Endothelial cell (in vitro differentiated cells): Measurements from ENCODE around the gene F8. TPM values are rescaled to one million over a fixed set of nuclear protein-coding genes. Genes with fewer than 3 reads are reported as not detected.
"Not testable (repeated sequence)": the region's sequence is repeated elsewhere in the genome, so short reads cannot be mapped to it uniquely, and the experiment has no call there.

Experiments used
- DNase-seq: peaks from one replicate; pipeline ENCODE4 v3.0.0; 2021; ENCODE audit warnings: low spot score
- H3K27ac Mint-ChIP-seq: one replicate; pipeline ENCODE4 v1.8.0; 2021; ENCODE audit warnings: mixed read lengths, inconsistent platforms; ENCODE audit not compliant: unreplicated experiment
- H3K27me3 Mint-ChIP-seq: one replicate; pipeline ENCODE4 v1.8.0; 2021; ENCODE audit warnings: mild to moderate bottlenecking, moderate library complexity, mixed read lengths, inconsistent platforms; ENCODE audit not compliant: unreplicated experiment
- H3K36me3 Mint-ChIP-seq: one replicate; pipeline ENCODE4 v1.8.0; 2021; ENCODE audit warnings: mild to moderate bottlenecking, low read depth, mixed read lengths, inconsistent platforms; ENCODE audit not compliant: unreplicated experiment
- H3K4me1 Mint-ChIP-seq: one replicate; pipeline ENCODE4 v1.8.0; 2021; ENCODE audit warnings: mild to moderate bottlenecking, mixed read lengths, inconsistent platforms; ENCODE audit not compliant: unreplicated experiment
- H3K4me3 Mint-ChIP-seq: one replicate; pipeline ENCODE4 v1.8.0; 2021; ENCODE audit warnings: mild to moderate bottlenecking, mixed read lengths, inconsistent platforms; ENCODE audit not compliant: unreplicated experiment
- H3K9me3 Mint-ChIP-seq: one replicate; pipeline ENCODE4 v1.8.0; 2021; ENCODE audit warnings: mixed read lengths, inconsistent platforms; ENCODE audit not compliant: unreplicated experiment
- total RNA-seq: library from RNA; stranded (reverse); fragmentation: NEBNext Ultra II Directional; extraction: Animal tissue kit (Norgen Biotek cat#: 25700); gene quantifications from one replicate; pipeline ENCODE4 v1.2.1, GENCODE V29; 2021; ENCODE audit not compliant: unreplicated experiment
- TF ChIP-seq, protein P1 (sequence below): fragments of 200-600 bp; sonication (generic); IDR thresholded peaks from one replicate; pipeline ENCODE4 v1.5.0; 2021; ENCODE audit warnings: antibody characterized with exemption; ENCODE audit not compliant: unreplicated experiment

F8 gene
- total RNA-seq, 1 donor from 2014 or later: 4.5 TPM

DNA sequence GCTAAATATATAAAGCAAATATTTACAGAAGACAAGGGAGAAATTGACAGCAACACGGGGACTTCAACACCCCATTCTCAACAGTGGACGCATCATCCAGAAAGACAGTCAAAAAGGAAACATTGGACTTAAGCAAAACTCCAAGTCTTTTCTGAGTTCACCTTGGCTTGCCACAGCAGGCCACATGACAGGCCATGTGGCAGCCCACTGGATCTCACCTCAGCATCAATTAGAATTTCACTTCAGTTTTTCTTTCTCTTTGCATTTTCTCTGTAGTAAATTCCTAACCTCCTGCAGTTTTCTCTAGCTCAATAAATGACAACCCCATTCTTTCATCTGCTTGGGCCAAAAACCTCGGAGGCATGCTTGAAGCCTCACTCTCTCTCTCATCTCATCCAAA, 200.5 kb downstream of the F8 start:
- TF ChIP-seq, protein P1, sequence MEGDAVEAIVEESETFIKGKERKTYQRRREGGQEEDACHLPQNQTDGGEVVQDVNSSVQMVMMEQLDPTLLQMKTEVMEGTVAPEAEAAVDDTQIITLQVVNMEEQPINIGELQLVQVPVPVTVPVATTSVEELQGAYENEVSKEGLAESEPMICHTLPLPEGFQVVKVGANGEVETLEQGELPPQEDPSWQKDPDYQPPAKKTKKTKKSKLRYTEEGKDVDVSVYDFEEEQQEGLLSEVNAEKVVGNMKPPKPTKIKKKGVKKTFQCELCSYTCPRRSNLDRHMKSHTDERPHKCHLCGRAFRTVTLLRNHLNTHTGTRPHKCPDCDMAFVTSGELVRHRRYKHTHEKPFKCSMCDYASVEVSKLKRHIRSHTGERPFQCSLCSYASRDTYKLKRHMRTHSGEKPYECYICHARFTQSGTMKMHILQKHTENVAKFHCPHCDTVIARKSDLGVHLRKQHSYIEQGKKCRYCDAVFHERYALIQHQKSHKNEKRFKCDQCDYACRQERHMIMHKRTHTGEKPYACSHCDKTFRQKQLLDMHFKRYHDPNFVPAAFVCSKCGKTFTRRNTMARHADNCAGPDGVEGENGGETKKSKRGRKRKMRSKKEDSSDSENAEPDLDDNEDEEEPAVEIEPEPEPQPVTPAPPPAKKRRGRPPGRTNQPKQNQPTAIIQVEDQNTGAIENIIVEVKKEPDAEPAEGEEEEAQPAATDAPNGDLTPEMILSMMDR: no peak
- Mint-ChIP-seq H3K4me1 (peaks cover 7% of the 10 kb centered on the region), H3K9me3 (no peaks in the 10 kb centered on the region), H3K4me3 (no peak overlapping the region), H3K36me3 (no peaks in the 10 kb centered on the region), H3K27ac (no peak overlapping the region), H3K27me3 (no peaks in the 10 kb centered on the region)
- DNase-seq: no peak

DNA sequence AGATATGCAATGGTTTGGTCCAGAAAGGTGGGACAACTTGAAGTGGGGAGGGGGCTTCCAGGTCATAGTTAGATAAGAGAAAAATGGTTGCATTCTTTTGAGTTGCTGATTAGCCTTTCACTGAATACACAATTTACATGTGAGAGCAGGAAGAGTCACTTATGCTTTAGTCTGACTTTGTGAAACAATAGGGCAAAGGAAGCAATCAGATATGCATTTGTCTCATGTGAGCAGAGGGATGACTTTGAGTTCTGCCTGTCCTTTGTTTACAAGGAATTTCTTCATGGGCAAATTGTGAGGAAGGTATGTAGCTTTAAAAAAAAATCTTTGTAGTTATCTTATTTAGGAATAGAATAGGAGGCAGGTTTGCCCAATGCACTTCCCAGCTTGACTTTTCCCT, 201.0 kb downstream of the F8 start:
- no peak for DNase-seq
- Mint-ChIP-seq H3K4me1 (peaks cover 7% of the 10 kb centered on the region), H3K9me3 (no peaks in the 10 kb centered on the region), H3K27me3 (no peaks in the 10 kb centered on the region), H3K4me3 (no peak overlapping the region), H3K27ac (no peak overlapping the region), H3K36me3 (no peaks in the 10 kb centered on the region)
- TF ChIP-seq, protein P1: no peak

DNA sequence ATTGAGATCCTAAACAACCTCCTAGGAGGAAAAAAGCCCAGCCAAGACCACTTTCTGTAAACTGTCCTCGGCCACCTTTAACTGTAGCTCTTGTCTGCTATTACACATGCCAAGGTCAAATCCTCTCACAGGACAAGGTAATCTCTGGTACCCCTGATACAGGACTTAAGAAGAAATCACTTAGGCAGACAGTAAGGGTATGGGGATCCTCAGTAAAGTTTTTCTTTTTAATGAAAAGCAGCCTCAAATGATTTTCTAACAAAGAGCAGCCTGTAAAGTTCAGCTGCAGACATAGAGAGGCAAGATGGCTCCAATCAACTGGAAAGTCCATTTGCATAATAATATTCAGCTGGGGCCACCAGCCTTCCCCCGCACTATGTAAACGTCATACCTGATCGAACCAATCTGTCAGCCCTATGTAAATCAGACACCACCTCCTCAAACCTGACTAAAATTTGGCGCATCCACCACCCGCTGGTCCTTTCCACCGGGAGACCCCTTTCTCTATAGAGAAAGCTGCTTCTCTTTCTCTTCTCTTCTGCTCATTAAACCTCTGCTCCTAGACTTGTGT, 202.7 kb downstream of the F8 start:
- Mint-ChIP-seq H3K36me3 (no peaks in the 10 kb centered on the region), H3K9me3 (no peaks in the 10 kb centered on the region), H3K27me3 (no peaks in the 10 kb centered on the region), H3K27ac (no peak overlapping the region), H3K4me3 (no peak overlapping the region), H3K4me1 (peaks cover 7% of the 10 kb centered on the region)
- TF ChIP-seq, protein P1: no peak
- no peak for DNase-seq

DNA sequence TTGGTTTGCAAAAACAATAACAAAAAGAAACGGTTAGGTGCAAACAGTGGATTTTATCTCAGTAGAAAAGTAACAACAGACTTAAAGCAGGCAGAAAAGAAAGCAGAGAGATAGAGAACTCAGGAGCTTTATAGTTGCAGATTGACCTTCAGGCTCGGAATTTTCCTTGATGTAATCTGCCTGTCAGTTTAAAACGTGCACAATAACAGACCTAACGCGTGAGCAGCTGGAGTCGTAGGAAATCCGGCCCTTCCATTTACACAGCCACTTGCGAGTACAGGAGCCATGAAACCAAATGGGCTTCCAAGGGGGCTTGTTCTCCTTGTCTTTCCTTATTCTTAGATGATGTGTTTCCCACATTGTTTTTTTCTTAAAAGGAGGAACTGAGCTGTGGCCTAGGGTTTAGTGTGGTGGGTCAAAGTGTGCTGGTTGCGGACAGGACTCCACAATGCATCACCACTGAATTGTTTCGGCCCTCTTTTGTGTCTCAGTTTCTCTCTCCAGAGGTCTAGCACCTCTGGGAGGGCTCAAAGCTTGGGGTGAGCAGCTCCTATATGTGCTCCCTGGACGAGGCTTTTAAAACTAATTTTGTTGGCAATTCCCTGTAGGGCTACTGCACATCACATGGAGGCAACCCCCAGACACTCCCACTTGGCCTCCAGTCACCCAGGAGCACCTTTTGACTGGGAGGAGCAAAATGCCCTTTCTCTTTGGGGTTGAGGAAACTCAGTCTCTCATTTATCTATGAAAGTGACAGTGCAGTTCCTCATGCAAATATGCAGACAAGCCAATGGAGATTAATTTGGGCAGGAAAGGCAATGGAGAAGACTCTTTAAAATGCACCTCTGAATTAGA, 203.4 kb downstream of the F8 start:
- Mint-ChIP-seq H3K4me3 (no peak overlapping the region), H3K4me1 (peaks cover 7% of the 10 kb centered on the region), H3K27ac (no peak overlapping the region), H3K27me3 (no peaks in the 10 kb centered on the region), H3K9me3 (no peaks in the 10 kb centered on the region), H3K36me3 (no peaks in the 10 kb centered on the region)
- no peak for DNase-seq
- TF ChIP-seq, protein P1: no peak

DNA sequence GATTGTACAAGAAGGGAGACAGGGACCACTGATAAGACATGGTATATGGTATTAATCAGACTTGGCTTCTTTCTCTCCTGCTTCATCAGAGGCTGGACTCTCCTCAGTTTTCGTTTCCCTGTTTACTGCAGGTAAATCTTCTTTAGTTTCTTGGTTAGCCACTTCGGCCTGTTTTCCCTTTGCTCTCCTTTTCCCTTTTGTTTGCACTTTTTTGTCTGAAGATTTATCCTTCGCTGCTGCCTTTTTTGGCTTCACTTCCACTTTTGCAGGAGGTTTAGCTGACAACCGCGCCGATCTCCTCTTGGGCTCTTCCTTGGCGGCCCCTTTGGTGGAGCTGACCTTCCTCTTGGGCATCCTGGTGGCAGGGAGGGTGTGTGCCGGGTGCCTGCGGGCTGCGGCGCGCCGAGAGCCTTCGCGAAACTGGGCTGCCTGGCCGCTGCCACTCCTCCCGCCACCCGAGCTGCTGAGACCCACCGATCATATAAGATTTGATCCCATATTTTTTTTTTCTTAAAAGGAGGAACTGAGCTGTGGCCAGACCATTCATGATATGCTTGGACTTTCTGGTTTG, 205.4 kb downstream of the F8 start:
- H3K36me3 Mint-ChIP-seq, H3K4me1 Mint-ChIP-seq, DNase-seq, H3K27ac Mint-ChIP-seq, H3K27me3 Mint-ChIP-seq, H3K9me3 Mint-ChIP-seq, H3K4me3 Mint-ChIP-seq: not testable (repeated sequence)

DNA sequence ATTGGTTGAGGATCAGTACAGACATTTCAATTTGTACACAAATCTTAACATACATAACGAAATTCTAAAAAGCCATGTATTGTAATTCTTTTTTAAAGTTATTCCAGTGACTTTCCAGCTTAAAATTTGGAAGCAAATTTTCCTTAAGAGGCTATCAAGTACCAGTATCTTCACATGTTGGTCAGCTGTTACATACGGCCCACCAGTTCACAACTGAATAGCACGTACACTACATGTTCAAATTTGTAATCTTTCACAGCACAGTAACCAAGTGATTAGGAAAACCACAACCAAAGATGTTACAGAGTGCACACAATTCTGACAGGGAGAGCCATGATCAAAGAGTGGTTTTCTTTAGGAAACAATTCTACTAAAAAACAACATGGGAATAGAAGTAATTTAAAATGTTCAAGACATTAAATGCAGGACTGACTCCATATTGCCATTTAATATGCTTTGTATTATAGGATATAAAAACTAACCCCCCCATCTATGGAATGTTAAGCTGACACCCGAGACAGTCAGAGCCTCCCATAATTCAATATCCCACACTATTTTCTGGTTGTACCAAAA, 206.1 kb downstream of the F8 start:
- H3K36me3 Mint-ChIP-seq, H3K9me3 Mint-ChIP-seq, DNase-seq, H3K4me1 Mint-ChIP-seq, H3K27me3 Mint-ChIP-seq, H3K4me3 Mint-ChIP-seq, H3K27ac Mint-ChIP-seq: not testable (repeated sequence)
